KMS-11 (cell line): ENCODE measurements around the gene GSTM3.

Experiments
- H2AFZ ChIP-seq: fragments of 200-600 bp; sonication (generic); 2 replicates; pipeline ENCODE4 v1.6.1; 2016; ENCODE audit warnings: antibody characterized with exemption, mixed run types, low read depth
- H3K27ac ChIP-seq: fragments of 200-600 bp; sonication (generic); 2 replicates; pipeline ENCODE4 v1.6.1; 2016; ENCODE audit warnings: mild to moderate bottlenecking, mixed run types
- H3K27me3 ChIP-seq: fragments of 200-600 bp; sonication (generic); 2 replicates; pipeline ENCODE4 v1.6.1; 2017; ENCODE audit warnings: mild to moderate bottlenecking, low read depth, mixed run types, moderate library complexity; ENCODE audit not compliant: insufficient read depth
- H3K36me3 ChIP-seq: fragments of 200-600 bp; sonication (generic); 2 replicates; pipeline ENCODE4 v1.6.1; 2017; ENCODE audit warnings: mild to moderate bottlenecking, mixed run types; ENCODE audit not compliant: insufficient read depth
- H3K4me1 ChIP-seq: fragments of 200-600 bp; sonication (generic); 2 replicates; pipeline ENCODE4 v1.6.1; 2016; ENCODE audit warnings: mild to moderate bottlenecking, low read depth, mixed run types; ENCODE audit not compliant: poor library complexity, severe bottlenecking
- H3K4me2 ChIP-seq: fragments of 200-600 bp; sonication (generic); 2 replicates; pipeline ENCODE4 v1.7.0; 2016; ENCODE audit warnings: mild to moderate bottlenecking, mixed run types
- H3K4me3 ChIP-seq: fragments of 200-600 bp; sonication (generic); IDR thresholded peaks from 2 replicates; pipeline ENCODE4 v1.6.1; 2017; ENCODE audit warnings: low read depth, low read length, mixed read lengths; ENCODE audit not compliant: insufficient read depth
- H3K79me2 ChIP-seq: fragments of 200-600 bp; sonication (generic); 2 replicates; pipeline ENCODE4 v1.6.1; 2016; ENCODE audit warnings: low read depth, mixed run types; ENCODE audit not compliant: insufficient read depth
- H3K9ac ChIP-seq: fragments of 200-600 bp; sonication (generic); 2 replicates; pipeline ENCODE4 v1.6.1; 2016; ENCODE audit warnings: mild to moderate bottlenecking, mixed run types
- H4K20me1 ChIP-seq: fragments of 200-600 bp; sonication (generic); 2 replicates; pipeline ENCODE4 v1.6.1; 2016; ENCODE audit warnings: mild to moderate bottlenecking, mixed run types; ENCODE audit not compliant: insufficient read depth
- TF ChIP-seq, protein P1 (sequence below): fragments of 200-600 bp; sonication (generic); conservative IDR thresholded peaks from 2 replicates; pipeline ENCODE4 v1.6.1; 2017; ENCODE audit warnings: low read depth, mild to moderate bottlenecking, antibody characterized with exemption, low read length, moderate library complexity, mixed read lengths

The GSTM3 gene

GRCh38 chr1:109773900-109774485, 33.2 kb upstream of the GSTM3 start:
- Histone ChIP-seq H3K36me3 (no peaks in the 10 kb centered on the region), H3K27me3 (no peaks in the 10 kb centered on the region), H3K9ac (no peak overlapping the region), H3K4me1 (peaks cover 20% of the 10 kb centered on the region), H3K27ac (no peak overlapping the region), H3K4me2 (no peak overlapping the region; the same call in 1 of the 2 replicates), H3K79me2 (no peaks in the 10 kb centered on the region), H2AFZ (peak overlapping the region; percentile 65), H3K4me3 (no peak overlapping the region), H4K20me1 (no peaks in the 10 kb centered on the region)
- TF ChIP-seq, protein P1, sequence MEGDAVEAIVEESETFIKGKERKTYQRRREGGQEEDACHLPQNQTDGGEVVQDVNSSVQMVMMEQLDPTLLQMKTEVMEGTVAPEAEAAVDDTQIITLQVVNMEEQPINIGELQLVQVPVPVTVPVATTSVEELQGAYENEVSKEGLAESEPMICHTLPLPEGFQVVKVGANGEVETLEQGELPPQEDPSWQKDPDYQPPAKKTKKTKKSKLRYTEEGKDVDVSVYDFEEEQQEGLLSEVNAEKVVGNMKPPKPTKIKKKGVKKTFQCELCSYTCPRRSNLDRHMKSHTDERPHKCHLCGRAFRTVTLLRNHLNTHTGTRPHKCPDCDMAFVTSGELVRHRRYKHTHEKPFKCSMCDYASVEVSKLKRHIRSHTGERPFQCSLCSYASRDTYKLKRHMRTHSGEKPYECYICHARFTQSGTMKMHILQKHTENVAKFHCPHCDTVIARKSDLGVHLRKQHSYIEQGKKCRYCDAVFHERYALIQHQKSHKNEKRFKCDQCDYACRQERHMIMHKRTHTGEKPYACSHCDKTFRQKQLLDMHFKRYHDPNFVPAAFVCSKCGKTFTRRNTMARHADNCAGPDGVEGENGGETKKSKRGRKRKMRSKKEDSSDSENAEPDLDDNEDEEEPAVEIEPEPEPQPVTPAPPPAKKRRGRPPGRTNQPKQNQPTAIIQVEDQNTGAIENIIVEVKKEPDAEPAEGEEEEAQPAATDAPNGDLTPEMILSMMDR: peak; percentile 63; the same call in 1 of the 2 replicates

DNA sequence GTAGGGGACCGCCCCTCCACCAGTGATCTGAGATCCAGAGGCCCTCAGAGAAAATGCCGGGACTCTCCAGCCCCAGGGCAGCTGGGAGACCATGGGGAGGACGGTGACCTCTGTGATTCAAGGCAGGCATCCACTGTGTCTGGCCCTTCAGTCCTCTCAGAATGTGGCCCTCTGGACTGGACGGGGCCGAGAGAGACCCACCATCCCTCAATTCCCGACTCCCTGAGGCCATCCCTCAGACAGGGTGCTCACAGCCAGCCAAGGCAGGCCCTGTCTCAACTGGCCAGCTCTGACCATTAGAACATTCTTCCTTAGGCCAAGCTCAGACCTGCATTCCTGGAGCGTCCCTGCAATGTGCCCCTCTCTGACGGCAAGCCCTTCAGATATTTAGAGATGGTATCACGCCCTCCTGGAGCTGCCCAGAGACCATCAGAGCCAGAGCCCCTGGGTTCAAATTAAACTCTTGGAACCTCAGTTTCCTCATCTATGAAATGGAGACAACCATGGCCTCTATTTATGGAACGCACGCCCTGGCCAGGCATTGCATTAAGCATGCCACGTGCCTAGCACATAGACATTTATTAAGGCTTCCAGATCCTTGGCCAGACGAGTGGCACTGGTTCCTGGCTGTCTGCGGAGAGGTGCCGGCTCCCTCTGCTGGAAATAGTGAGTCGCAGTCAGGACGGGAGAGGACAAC, 32.5 kb upstream of the GSTM3 start:
- Histone ChIP-seq H3K27me3 (no peaks in the 10 kb centered on the region), H2AFZ (peak overlapping the region; percentile 65), H3K79me2 (no peaks in the 10 kb centered on the region), H3K4me3 (no peak overlapping the region), H3K4me1 (peaks cover 20% of the 10 kb centered on the region), H3K4me2 (no peak overlapping the region; the same call in 1 of the 2 replicates), H3K9ac (no peak overlapping the region), H3K27ac (no peak overlapping the region), H3K36me3 (no peaks in the 10 kb centered on the region), H4K20me1 (no peaks in the 10 kb centered on the region)
- TF ChIP-seq, protein P1: peak; percentile 96

DNA sequence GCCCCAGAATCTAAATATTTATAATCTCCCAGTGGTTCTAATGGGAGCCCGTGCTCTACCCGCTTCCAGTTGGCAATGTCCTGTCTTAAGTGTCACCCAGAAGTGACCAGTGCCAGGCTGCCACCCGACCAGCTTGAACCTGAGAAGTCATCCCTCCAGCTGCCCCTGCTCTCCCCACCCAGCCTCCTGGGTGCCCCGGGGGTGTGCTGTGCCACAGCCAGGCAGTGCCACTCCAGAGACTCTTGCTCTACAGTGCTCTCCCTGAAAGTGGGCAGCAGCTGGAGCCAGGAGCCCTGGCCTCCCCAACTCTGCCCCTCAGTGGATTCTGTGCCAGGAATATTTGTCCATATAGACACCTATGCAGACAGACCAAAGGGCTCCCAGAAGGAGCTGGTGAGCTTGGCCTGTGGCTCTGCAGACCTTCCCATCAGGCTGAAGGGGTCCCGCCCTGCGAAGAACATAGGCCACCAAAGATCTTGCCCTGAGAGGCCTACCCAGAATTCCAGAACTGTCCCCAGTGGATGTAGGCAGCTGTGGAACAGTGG, 31.9 kb upstream of the GSTM3 start:
- Histone ChIP-seq H4K20me1 (no peaks in the 10 kb centered on the region), H3K4me3 (no peak overlapping the region), H2AFZ (peak overlapping the region; percentile 65; the same call in 1 of the 2 replicates), H3K79me2 (no peaks in the 10 kb centered on the region), H3K27me3 (no peaks in the 10 kb centered on the region), H3K9ac (no peak overlapping the region), H3K4me2 (no peak overlapping the region), H3K4me1 (peaks cover 20% of the 10 kb centered on the region), H3K27ac (no peak overlapping the region), H3K36me3 (no peaks in the 10 kb centered on the region)
- TF ChIP-seq, protein P1: no peak

DNA sequence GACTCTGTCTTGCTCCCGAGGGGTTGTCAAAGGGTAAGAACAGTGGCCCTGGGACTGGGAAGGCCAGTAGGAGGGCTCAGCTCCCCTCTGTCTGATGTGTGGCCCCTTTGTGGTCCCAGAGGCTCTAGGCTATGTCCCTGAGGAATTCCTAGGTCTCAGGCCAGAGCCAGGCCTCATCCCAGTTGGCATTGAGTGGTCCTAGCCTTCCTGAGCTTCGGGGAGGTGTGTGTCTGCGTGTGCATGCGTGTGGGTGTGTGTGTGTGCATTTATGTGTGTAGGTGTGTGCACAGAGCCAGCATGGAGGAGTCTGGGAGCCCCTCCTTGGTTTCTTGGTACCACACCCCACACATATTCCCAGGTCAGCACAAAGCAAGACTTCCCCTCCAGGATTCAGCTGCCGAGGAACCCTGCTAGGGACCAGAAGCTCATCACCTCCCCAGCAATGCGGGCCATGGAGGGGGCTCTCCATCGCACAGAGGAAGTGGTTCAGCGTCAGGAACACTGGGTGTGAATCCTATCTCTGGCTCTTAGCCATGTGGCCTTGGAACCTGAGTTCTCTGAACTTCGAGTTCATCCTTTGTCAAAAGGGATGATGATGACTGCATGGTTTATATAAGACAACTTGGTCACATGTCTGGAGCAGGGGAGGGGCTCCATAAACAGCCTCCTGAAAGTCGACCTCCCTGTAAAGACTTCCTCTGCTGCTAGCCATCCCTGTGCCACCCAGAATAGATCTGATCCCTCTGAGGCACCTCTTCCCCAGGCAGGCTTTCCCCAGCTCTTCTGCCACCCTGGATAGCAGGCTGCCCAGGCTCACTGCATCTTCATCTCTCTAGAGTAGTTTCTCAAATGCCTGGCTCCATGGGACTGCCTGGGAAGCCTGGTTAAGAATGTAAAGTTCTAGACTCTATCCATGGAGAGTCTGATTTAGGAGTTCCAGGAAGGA, 31.1 kb upstream of the GSTM3 start:
- H3K27ac ChIP-seq: no peak overlapping the region
- H3K79me2 ChIP-seq: no peaks in the 10 kb centered on the region
- no peak overlapping the region for H3K4me2 ChIP-seq
- TF ChIP-seq, protein P1: no peak
- H2AFZ ChIP-seq: peak overlapping the region; percentile 65; the same call in 1 of the 2 replicates
- no peaks in the 10 kb centered on the region for H4K20me1 ChIP-seq
- no peak overlapping the region for H3K4me3 ChIP-seq
- no peaks in the 10 kb centered on the region for H3K36me3 ChIP-seq
- peaks cover 14% of the 10 kb centered on the region for H3K4me1 ChIP-seq
- no peak overlapping the region for H3K9ac ChIP-seq
- no peaks in the 10 kb centered on the region; the same call in 1 of the 2 replicates for H3K27me3 ChIP-seq
